NCI-H774 (cell line): ENCODE data around the gene PDILT.
A peak's percentile ranks its signal among the peaks of the same experiment; 100 is the strongest.
"Not testable (repeated sequence)": the region's sequence is repeated elsewhere in the genome, so short reads cannot be mapped to it uniquely, and the experiment has no call there.

Source experiments
- DNase-seq: peaks from one replicate; lab custom pipeline; 2025; lab: John Stamatoyannopoulos, UW

PDILT gene

GRCh38 chr16:20404637-20405036, at the start of gene PDILT:
Gene PDILT (minus strand): TSS chr16:20404737. CDS start chr16:20399300, 5,437 bp downstream.
- no peak for DNase-seq

DNA sequence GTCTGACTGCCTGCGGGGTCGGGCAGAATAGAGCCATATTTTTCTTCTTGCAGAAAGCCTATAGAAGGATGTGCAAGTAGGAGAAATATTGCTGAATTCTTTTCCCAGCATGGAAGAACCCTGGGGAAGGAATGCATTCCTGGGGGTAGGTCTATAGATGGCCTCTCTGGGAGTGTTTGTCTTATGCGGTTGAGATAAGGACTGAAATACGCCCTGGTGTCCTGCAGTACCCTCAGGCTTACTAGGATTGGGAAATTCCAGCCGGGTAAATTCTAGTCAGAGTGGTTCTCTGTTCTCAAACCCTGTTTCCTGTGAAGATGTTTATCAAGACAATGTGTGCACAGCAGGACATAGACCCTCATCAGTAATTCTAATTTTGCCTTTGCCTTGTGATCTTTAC, 49.1 kb upstream of the PDILT start:
- not testable (repeated sequence) for DNase-seq

DNA sequence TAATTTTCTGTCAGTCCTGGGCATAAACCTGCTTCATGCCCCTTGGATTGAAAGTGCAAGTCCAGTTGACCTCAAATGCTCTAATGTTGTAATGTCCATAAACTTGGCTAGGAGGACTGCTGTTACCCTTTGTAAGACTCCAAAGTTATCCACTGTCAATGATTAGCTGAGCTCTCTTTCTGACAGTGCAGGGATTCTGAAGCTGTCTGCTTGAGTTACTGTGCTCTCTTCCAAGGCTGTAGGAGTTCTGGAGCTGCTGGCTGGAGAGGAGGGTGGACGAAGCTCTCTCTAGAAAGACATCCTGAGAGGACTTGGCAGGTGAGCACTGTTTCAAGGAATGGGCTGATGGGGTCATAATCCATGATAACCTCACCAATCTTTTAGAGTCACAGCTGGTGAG, 46.8 kb upstream of the PDILT start, which contains the start of gene ACSM2A:
ACSM2A (plus strand) TSS at position 158 of the 400 bp plus-strand sequence. CDS start 8,594 bp downstream, outside the sequence.
- DNase-seq: not testable (repeated sequence)

DNA sequence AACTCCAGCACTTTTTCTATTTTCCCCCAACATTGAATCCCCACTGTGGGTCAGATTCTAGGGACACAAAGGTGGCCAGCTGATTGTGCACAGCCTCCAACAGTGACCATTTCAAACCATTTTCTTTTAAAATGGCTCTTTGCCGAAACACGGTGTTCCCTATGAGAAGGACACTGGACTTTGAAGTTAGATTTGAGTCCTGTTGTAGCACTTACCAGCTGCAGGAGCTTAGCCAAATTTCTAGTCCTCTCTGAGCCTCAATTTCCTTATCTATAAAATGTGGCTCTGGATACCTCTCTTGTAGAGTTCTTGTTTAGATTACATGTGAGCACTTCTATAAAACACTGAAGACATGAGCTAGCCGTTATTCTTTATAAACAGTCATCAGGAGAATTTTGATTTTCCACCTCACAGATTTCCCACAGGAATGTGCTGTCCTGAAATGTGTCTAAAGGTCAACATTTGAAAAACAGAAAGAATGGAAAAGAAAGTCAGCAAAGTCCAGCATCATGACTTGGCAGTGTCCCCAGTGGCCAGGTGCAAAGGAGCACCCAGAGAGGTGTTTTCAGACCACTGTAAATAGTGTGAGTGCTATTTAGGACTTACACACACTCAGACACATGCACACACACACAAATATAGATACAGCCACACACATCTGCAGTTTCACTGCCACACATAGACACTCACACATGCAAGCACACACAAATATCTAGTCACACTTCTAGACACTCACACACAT, 42.3 kb upstream of the PDILT start:
- not testable (repeated sequence) for DNase-seq

GRCh38 chr16:20441859-20442258, 37.3 kb upstream of the PDILT start:
- not testable (repeated sequence) for DNase-seq

- no peak for DNase-seq
These were observed 36.7 kb upstream of the PDILT start for GRCh38 chr16:20441191-20441590.

GRCh38 chr16:20440731-20441130, 36.2 kb upstream of the PDILT start:
- not testable (repeated sequence) for DNase-seq

GRCh38 chr16:20439820-20440231, 35.3 kb upstream of the PDILT start:
- not testable (repeated sequence) for DNase-seq

- DNase-seq: not testable (repeated sequence)
These were observed 34.4 kb upstream of the PDILT start for GRCh38 chr16:20438950-20439349.

- no peak for DNase-seq
These were observed 26.4 kb upstream of the PDILT start for GRCh38 chr16:20430948-20431347.

- not testable (repeated sequence) for DNase-seq
These were observed 25.9 kb upstream of the PDILT start for GRCh38 chr16:20430480-20430879.

DNA sequence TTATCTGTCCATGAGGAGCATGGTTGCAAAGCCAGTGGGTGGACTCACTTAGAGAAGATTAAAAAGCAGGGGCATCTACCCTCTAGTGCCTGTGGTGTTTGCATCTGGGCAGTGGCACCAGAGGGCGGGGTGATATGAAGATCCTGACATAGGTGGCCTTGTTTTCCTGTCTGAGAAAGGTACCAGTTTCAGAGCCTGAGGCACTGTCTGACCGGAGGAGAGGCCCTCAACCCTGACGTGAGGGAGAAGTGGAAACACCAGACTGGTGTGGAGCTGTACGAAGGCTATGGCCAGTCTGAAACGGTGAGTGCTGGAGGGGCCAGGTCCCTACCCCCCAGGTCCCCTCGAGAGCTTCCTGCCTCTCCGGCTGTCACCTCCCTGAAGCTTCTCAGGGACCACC, 25.0 kb upstream of the PDILT start:
- not testable (repeated sequence) for DNase-seq

DNA sequence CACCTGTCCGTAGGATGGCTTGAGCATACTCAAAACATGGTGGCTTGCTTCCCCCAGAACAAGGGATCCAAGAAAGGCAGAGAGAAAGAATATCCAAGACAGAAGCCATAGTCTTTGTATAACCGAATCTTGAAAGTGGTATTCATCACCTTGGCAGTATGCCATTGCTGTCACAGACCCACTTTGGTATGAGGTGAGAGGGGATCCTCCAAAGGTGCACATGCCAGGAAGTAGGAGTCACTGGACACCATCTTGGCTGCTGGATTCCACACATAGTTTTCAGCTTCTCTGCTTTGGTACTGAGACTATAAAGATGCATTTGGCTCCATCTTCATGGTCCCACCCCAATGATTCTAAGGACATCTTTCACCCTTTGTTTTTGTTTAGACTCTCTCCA, 22.9 kb upstream of the PDILT start:
- DNase-seq: not testable (repeated sequence)

DNA sequence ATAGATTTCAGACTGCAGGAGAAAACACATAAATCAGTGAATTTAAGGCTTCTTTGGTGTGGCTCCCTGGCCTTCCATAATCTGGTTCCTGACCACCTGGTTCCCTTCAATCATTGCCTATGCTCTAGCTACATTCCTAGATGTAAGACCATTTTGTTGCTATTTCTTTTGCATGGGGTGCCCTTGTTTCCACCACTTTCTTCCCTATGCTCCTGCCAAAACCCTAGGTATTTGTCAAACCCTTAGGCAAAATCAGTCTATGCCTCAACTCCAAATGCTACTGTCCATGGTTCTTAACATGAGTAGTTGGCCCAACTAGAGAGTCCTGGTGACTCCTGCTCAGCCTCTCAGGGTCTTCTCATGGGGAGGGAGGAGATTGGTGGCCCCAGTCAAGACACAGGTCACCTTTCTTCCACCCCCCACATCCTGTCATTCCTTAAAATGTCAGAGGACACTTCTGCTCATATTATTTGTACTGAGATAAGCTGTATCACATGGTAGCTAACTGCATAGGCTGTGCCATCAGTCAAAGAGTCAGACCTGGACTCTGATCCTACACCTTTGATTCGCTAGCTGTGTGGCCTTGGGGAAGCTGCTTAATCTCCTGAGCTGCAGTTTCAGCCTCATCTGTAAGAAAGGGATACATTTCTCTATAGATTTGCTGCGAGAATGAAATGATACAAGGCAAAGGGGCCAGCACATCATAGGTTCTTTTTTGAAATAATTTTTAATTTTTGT, 19.8 kb upstream of the PDILT start:
- no peak for DNase-seq

GRCh38 chr16:20423772-20424128, 19.2 kb upstream of the PDILT start:
- DNase-seq: not testable (repeated sequence)

DNA sequence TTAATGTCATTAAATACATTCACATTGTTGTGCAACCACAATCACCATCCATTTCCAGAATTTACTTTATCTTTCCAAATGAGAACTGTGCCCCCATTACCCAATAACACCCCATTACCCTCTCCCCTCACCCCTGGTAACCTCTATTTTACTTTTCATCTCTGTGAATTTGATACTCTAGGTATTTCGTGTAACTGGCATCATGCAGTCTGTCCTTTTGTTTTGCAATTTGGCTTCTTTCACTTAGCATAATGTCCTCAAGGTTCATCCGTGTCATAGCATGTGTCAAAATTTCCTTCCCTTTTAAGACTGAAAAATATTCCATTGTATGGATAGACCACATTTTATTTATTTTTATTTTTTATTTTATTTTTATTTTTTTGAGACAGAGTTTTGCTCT, 17.2 kb upstream of the PDILT start:
- not testable (repeated sequence) for DNase-seq

DNA sequence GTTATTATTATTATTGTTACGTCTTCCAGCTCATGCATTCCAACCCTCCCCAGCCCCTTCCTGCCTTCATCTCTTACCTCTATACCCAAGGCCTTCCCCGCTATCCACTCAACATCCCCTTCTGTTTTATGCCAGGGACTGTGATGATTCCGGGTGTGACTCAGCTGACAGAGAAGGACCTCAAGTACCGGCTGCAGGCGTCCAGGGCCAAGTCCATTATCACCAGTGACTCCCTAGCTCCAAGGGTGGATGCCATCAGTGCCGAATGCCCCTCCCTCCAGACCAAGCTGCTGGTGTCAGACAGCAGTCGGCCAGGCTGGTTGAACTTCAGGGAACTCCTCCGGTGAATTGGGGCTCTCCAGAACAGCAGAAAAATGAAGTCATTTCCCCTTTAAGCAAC, 14.6 kb upstream of the PDILT start:
- DNase-seq: not testable (repeated sequence)

DNA sequence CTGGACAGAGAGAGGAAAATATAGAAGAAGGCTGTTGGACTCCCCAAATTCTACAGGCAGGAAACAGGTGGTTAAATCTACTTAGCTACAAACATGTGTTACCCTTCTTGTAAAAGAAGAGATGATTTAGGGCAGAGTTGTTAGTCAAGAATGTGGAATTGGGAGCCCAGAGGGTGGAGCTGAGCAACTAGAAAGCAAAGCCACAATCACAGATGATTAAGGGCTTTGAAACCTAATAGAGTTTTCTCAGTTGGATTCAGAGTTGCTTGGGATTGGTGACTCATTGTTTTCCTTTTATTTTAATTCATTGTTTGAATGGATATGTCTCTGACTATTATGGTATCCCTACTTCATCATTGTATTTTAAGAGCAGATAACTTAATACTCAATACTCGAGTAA, 11.0 kb upstream of the PDILT start:
- DNase-seq: no peak

DNA sequence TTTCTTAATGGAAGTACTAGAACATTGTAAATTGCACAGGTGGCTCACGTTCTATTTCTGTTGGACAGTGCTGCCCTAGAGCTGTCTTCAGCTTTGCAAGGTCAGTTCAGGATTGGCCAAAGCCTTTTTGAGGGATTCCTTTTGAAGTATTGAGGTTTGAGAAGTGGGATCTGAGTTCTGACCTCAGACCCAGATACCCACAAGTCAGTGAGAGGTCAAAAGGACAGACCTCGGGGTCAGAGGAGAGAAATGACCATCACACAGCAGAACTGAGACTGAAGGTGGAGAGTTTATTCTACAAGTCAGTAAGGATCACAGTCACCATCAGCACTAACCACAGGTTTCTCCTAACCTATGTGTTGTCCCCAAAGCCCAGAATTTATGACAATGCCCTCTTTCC, 6.5 kb upstream of the PDILT start:
- DNase-seq: peak; percentile 21

GRCh38 chr16:20410121-20410723, 5.7 kb upstream of the PDILT start:
- DNase-seq: no peak

DNA sequence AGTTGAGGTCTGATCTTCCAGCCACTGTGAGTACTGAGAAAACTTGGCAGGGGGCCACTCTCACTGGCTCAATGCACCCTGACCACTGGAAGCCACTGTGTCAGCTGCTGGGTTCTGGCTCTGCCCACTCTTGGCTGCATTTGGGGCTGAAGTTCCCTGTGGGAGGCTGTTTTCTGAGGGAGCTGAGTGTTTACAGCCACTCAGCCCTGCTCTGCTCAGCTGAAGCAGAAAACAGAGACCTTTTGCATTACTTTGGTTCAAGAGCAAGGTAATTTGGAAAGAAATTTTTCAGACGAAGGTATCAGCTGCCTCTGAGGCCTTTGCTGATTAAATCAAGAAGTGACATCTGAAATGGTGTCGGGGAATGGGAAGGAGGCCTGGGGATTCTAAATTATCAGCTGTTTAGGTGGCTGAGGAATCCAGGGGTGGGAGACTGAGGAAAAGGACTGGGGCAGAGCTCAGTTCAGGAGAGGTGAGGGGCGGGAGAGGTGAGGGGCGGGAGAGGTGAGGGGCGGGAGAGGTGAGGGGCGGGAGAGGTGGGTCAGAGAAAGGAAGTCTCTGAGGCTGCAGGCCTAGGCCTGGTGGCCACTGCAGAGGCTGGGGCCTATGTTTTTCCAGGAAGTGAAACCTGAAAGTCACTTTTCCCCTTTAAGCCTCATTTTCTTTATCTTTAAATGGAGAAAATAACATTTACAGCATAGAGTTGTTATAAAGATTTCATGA, 5.0 kb upstream of the PDILT start, which contains the start of gene ACSM5:
ACSM5 (plus strand) TSS at position 137 of the 723 bp plus-strand sequence. CDS start 1,951 bp downstream, outside the sequence.
- peak; percentile 6 for DNase-seq

GRCh38 chr16:20402651-20403050, 1.9 kb downstream of the PDILT start:
- DNase-seq: no peak
